ENCODE data around the gene IFNL4. TPM values are rescaled to one million over a fixed set of nuclear protein-coding genes. Genes with fewer than 3 reads are reported as not detected.

Gene IFNL4
- total RNA-seq, 1 experiment from 2014 or later = not detected

DNA sequence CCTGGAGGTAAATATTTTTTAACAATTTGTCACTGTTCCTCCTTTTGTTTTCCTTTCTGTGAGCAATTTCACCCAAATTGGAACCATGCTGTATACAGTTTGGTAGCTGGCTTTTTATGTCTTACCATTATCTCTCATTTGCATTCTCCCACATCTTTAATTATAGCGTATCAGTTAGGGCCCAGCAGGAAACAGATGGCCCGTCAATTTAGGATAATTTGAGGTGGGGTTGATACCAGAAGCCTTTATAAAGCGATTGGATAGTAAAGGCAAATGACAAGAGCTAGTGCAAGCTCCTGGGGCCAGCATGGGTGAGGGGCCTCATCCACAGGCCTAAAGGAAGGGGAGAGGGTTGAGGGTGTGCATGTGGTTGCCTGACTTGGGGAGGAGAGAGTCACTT, 3.8 kb upstream of the IFNL4 start:
- H3K36me3 Mint-ChIP-seq (ENCODE audit: insufficient read depth, unreplicated experiment) = peaks cover 14% of the 10 kb centered on the region
- no peak overlapping the region for H3K4me3 ChIP-seq (ENCODE audit: low read depth, low read length)
- intact Hi-C loops (cut with micrococcal nuclease; ENCODE audit: unreplicated experiment) = no loop called here
- H3K27me3 Mint-ChIP-seq (ENCODE audit: insufficient read depth, unreplicated experiment) = no peaks in the 10 kb centered on the region
- H3K4me3 Mint-ChIP-seq (ENCODE audit: unreplicated experiment) = no peak overlapping the region
- H3K27me3 ChIP-seq (replicated peaks; ENCODE audit: control insufficient read depth, insufficient read depth, low read length) = no peaks in the 10 kb centered on the region
- ChIA-PET CTCF (no interaction called here), POLR2A (no interaction called here)
- H3K27ac Mint-ChIP-seq (ENCODE audit: unreplicated experiment) = peak overlapping the region; percentile 79
- H3K4me1 Mint-ChIP-seq (ENCODE audit: low read depth, unreplicated experiment) = peaks cover 35% of the 10 kb centered on the region
- H3K4me1 ChIP-seq = peaks cover 50% of the 10 kb centered on the region
- H3K9me3 ChIP-seq = 0 out of 2 replicates have a peak, but pooled peaks cover 3% of the 10 kb centered on the region
- no peaks in the 10 kb centered on the region for H3K36me3 ChIP-seq (ENCODE audit: control insufficient read depth, insufficient read depth, low read length)
- TF ChIP-seq, protein P1, sequence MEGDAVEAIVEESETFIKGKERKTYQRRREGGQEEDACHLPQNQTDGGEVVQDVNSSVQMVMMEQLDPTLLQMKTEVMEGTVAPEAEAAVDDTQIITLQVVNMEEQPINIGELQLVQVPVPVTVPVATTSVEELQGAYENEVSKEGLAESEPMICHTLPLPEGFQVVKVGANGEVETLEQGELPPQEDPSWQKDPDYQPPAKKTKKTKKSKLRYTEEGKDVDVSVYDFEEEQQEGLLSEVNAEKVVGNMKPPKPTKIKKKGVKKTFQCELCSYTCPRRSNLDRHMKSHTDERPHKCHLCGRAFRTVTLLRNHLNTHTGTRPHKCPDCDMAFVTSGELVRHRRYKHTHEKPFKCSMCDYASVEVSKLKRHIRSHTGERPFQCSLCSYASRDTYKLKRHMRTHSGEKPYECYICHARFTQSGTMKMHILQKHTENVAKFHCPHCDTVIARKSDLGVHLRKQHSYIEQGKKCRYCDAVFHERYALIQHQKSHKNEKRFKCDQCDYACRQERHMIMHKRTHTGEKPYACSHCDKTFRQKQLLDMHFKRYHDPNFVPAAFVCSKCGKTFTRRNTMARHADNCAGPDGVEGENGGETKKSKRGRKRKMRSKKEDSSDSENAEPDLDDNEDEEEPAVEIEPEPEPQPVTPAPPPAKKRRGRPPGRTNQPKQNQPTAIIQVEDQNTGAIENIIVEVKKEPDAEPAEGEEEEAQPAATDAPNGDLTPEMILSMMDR (IDR thresholded peaks at IDR 0.05; ENCODE audit: insufficient read depth in 1 of 2, low read depth in 1 of 2, low read length in 1 of 2, severe bottlenecking in 1 of 2, unreplicated experiment in 1 of 2) = no peak
- DNase-seq = no peak
- H3K9me3 Mint-ChIP-seq (ENCODE audit: unreplicated experiment) = peaks cover 12% of the 10 kb centered on the region
- no TSS peak for BruUV-seq (replicated peaks)

- H3K27ac Mint-ChIP-seq (ENCODE audit: unreplicated experiment) = peak overlapping the region; percentile 79
- Histone ChIP-seq H3K4me3 (ENCODE audit: low read depth, low read length) (no peak overlapping the region), H3K9me3 (0 out of 2 replicates have a peak, but pooled peaks cover 3% of the 10 kb centered on the region), H3K4me1 (peaks cover 49% of the 10 kb centered on the region), H3K36me3 (ENCODE audit: control insufficient read depth, insufficient read depth, low read length) (no peaks in the 10 kb centered on the region), H3K27me3 (replicated peaks; ENCODE audit: control insufficient read depth, insufficient read depth, low read length) (no peaks in the 10 kb centered on the region)
- no peak for DNase-seq
- peaks cover 12% of the 10 kb centered on the region for H3K9me3 Mint-ChIP-seq (ENCODE audit: unreplicated experiment)
- no peak overlapping the region for H3K4me3 Mint-ChIP-seq (ENCODE audit: unreplicated experiment)
- ChIA-PET CTCF (no interaction called here), POLR2A (interaction anchor here (0.6 kb wide), 1 partner anchor 26 kb away, joined by 6 read pairs; no protein-coding TSS in a partner anchor)
- TF ChIP-seq, protein P1 (IDR thresholded peaks at IDR 0.05; ENCODE audit: insufficient read depth in 1 of 2, low read depth in 1 of 2, low read length in 1 of 2, severe bottlenecking in 1 of 2, unreplicated experiment in 1 of 2) = no peak
- peaks cover 35% of the 10 kb centered on the region for H3K4me1 Mint-ChIP-seq (ENCODE audit: low read depth, unreplicated experiment)
- intact Hi-C loops (cut with micrococcal nuclease; ENCODE audit: unreplicated experiment) = loop anchor here (2.0 kb wide), 1 partner anchor 57 kb away; no protein-coding TSS in a partner anchor
- H3K36me3 Mint-ChIP-seq (ENCODE audit: insufficient read depth, unreplicated experiment) = peaks cover 7% of the 10 kb centered on the region
- BruUV-seq (replicated peaks) = no TSS peak
- no peaks in the 10 kb centered on the region for H3K27me3 Mint-ChIP-seq (ENCODE audit: insufficient read depth, unreplicated experiment)
These were observed 3.2 kb upstream of the IFNL4 start for GRCh38 chr19:39251846-39252245.

DNA sequence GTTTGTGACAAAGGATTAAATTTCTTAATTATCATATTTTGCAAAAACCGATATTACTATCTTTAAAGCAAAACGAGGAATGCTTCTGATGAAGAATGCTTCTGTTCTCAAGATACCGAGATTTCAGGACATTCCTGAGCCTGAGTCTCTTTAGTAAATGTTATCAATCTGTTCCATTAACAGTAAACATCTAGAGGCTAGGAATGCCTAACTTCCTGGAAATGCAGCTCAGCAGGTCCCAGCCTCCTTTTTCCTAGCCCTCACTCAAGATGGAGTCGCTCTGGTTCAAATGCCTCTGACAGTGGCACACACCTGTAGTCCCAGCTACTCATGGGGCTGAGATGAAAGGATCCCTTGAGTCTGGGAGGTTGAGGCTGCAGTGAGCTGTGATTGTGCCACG, 2.4 kb upstream of the IFNL4 start:
- Histone ChIP-seq H3K4me3 (ENCODE audit: low read depth, low read length) (no peak overlapping the region), H3K4me1 (peaks cover 42% of the 10 kb centered on the region), H3K36me3 (ENCODE audit: control insufficient read depth, insufficient read depth, low read length) (no peaks in the 10 kb centered on the region), H3K9me3 (0 out of 2 replicates have a peak, but pooled peaks cover 3% of the 10 kb centered on the region), H3K27me3 (replicated peaks; ENCODE audit: control insufficient read depth, insufficient read depth, low read length) (no peaks in the 10 kb centered on the region)
- Mint-ChIP-seq H3K36me3 (ENCODE audit: insufficient read depth, unreplicated experiment) (peaks cover 6% of the 10 kb centered on the region), H3K4me1 (ENCODE audit: low read depth, unreplicated experiment) (peaks cover 35% of the 10 kb centered on the region), H3K4me3 (ENCODE audit: unreplicated experiment) (no peak overlapping the region), H3K9me3 (ENCODE audit: unreplicated experiment) (peaks cover 12% of the 10 kb centered on the region), H3K27me3 (ENCODE audit: insufficient read depth, unreplicated experiment) (no peaks in the 10 kb centered on the region), H3K27ac (ENCODE audit: unreplicated experiment) (peak overlapping the region; percentile 18)
- TF ChIP-seq, protein P1 (IDR thresholded peaks at IDR 0.05; ENCODE audit: insufficient read depth in 1 of 2, low read depth in 1 of 2, low read length in 1 of 2, severe bottlenecking in 1 of 2, unreplicated experiment in 1 of 2) = no peak
- no TSS peak for BruUV-seq (replicated peaks)
- intact Hi-C loops (cut with micrococcal nuclease; ENCODE audit: unreplicated experiment) = loop anchor here (2.0 kb wide), 1 partner anchor 58 kb away; no protein-coding TSS in a partner anchor
- no peak for DNase-seq
- ChIA-PET CTCF (interaction anchor here (0.6 kb wide), 1 partner anchor 55 kb away, joined by 9 read pairs; no protein-coding TSS in a partner anchor), POLR2A (interaction anchor here (0.6 kb wide), 1 partner anchor 27 kb away, joined by 6 read pairs; no protein-coding TSS in a partner anchor)
